GM23248 (cell line): Measurements from ENCODE around the gene TXNRD2. TPM values are rescaled to one million over a fixed set of nuclear protein-coding genes. Genes with fewer than 3 reads are reported as not detected.
A peak's percentile ranks its signal among the peaks of the same experiment; 100 is the strongest.

Experiments used
- DNase-seq: peaks from one replicate; pipeline ENCODE4 v3.0.0-alpha.2; 2015
- H2AFZ ChIP-seq: fragments of 200-600 bp; sonication (generic); 2 replicates; pipeline ENCODE4 v1.6.1; 2016; ENCODE audit warnings: antibody characterized with exemption
- H3F3A ChIP-seq: fragments of 200-600 bp; sonication (generic); 2 replicates; pipeline ENCODE4 v1.6.1; 2016; ENCODE audit warnings: mild to moderate bottlenecking, antibody characterized with exemption, mixed run types; ENCODE audit not compliant: insufficient read depth
- H3K27ac ChIP-seq: fragments of 200-600 bp; sonication (generic); 2 replicates; pipeline ENCODE4 v1.5.1; 2016; ENCODE audit warnings: mild to moderate bottlenecking
- H3K27me3 ChIP-seq: fragments of 200-600 bp; sonication (generic); replicated peaks from 2 replicates; pipeline ENCODE4 v1.6.1; 2016; ENCODE audit warnings: mild to moderate bottlenecking; ENCODE audit not compliant: insufficient read depth
- H3K36me3 ChIP-seq: fragments of 200-600 bp; sonication (generic); 2 replicates; pipeline ENCODE4 v1.6.1; 2016; ENCODE audit warnings: low read depth, mild to moderate bottlenecking
- H3K4me1 ChIP-seq: fragments of 200-600 bp; sonication (generic); 2 replicates; pipeline ENCODE4 v1.6.1; 2016; ENCODE audit warnings: mild to moderate bottlenecking; ENCODE audit not compliant: insufficient read depth
- H3K4me2 ChIP-seq: fragments of 200-600 bp; sonication (generic); one replicate; pipeline ENCODE4 v1.6.1; 2016; ENCODE audit warnings: mild to moderate bottlenecking; ENCODE audit not compliant: unreplicated experiment
- H3K4me3 ChIP-seq: fragments of 200-600 bp; sonication (generic); 2 replicates; pipeline ENCODE4 v1.5.1; 2016; ENCODE audit warnings: mild to moderate bottlenecking
- H3K79me2 ChIP-seq: fragments of 200-600 bp; sonication (generic); 2 replicates; pipeline ENCODE4 v1.6.1; 2016; ENCODE audit warnings: mild to moderate bottlenecking; ENCODE audit not compliant: insufficient read depth
- H3K9ac ChIP-seq: fragments of 200-600 bp; sonication (generic); 2 replicates; pipeline ENCODE4 v1.6.1; 2016; ENCODE audit warnings: mild to moderate bottlenecking
- H3K9me2 ChIP-seq: fragments of 200-600 bp; sonication (generic); 2 replicates; pipeline ENCODE4 v1.6.1; 2016; ENCODE audit warnings: mixed run types, mild to moderate bottlenecking, moderate library complexity; ENCODE audit not compliant: insufficient read depth
- H3K9me3 ChIP-seq: fragments of 200-600 bp; sonication (generic); one replicate; pipeline ENCODE4 v1.6.1; 2017; ENCODE audit warnings: low read depth
- H4K20me1 ChIP-seq: fragments of 200-600 bp; sonication (generic); 2 replicates; pipeline ENCODE4 v1.6.0; 2016; ENCODE audit not compliant: insufficient read depth
- EZH2 ChIP-seq: fragments of 200-600 bp; sonication (generic); IDR thresholded peaks from 2 replicates; pipeline ENCODE4 v1.6.1; 2018; ENCODE audit warnings: antibody characterized with exemption, mild to moderate bottlenecking; ENCODE audit not compliant: insufficient read depth, poor library complexity, severe bottlenecking
- EZH2phosphoT487 ChIP-seq: fragments of 200-600 bp; sonication (generic); IDR thresholded peaks from 2 replicates; pipeline ENCODE4 v1.6.1; 2018; ENCODE audit warnings: antibody characterized with exemption, moderate library complexity, mild to moderate bottlenecking, low read depth; ENCODE audit not compliant: insufficient read depth
- WGBS, 2 experiments: methylation state at CpG; one replicate each; pipeline ENCODE4 v1.1.6; 2015 to 2017; ENCODE audit warnings: low lambda C conversion rate in 2 of 2, low coverage in 1 of 2; ENCODE audit errors: missing lambda C conversion rate in 2 of 2; 5-methylcytosine and 5-hydroxymethylcytosine counted together
- in situ Hi-C: fragments of 300-500 bp; cut with MboI; formaldehyde crosslinking; loops from 2 replicates; pipeline ENCODE4 v1.15.0; 2020
- polyA plus RNA-seq: library from polyadenylated mRNA; unstranded; fragments of >200 nt; fragmentation: Nextera tagmentation; extraction: Ambion mirVana; gene quantifications from 2 replicates; pipeline ENCODE4 v1.2.1, GENCODE V29; 2016
- total RNA-seq: library from RNA; depleted of rRNA; stranded (reverse); fragments of >200 nt; shearing (Covaris generic); gene quantifications from 2 replicates; pipeline ENCODE4 v1.2.3, GENCODE V29; 2014

TXNRD2 gene
- total and polyA plus RNA-seq, 2 experiments from 2014 or later = 20.1 to 24.8 TPM

GRCh38 chr22:19845054-19845722, 96.4 kb downstream of the TXNRD2 start:
- no peaks in the 10 kb centered on the region for H3K9me3 ChIP-seq
- peak; percentile 12 for DNase-seq
- peak overlapping the region; percentile 65 for H3K4me2 ChIP-seq
- peaks cover 63% of the 10 kb centered on the region for H3K79me2 ChIP-seq
- no peaks in the 10 kb centered on the region for H3K36me3 ChIP-seq
- in situ Hi-C loops = no loop called here
- peak overlapping the region; percentile 89 for H3K27ac ChIP-seq
- no peaks in the 10 kb centered on the region for H3K27me3 ChIP-seq
- H4K20me1 ChIP-seq = no peaks in the 10 kb centered on the region
- H3K9ac ChIP-seq = peak overlapping the region; percentile 71
- H3K4me3 ChIP-seq = no peak overlapping the region
- peaks cover 21% of the 10 kb centered on the region for H3K4me1 ChIP-seq
- no peak overlapping the region for H2AFZ ChIP-seq
- WGBS, 2 experiments = 80 to 82% methylated on average over 8 of the region's 8 CpGs
- no peaks in the 10 kb centered on the region for H3K9me2 ChIP-seq
- H3F3A ChIP-seq = peaks cover 35% of the 10 kb centered on the region
- TF ChIP-seq EZH2 (no peak), EZH2phosphoT487 (no peak)

GRCh38 chr22:19844377-19845053, 97.1 kb downstream of the TXNRD2 start:
- 10 to 18% methylated on average over 17 to 18 of the region's 18 CpGs for WGBS, 2 experiments

GRCh38 chr22:19843857-19844376, 97.7 kb downstream of the TXNRD2 start:
- peaks cover 15% of the 10 kb centered on the region for H3K4me1 ChIP-seq
- no peaks in the 10 kb centered on the region for H3K27me3 ChIP-seq
- H3K27ac ChIP-seq = peak overlapping the region; percentile 89
- peak overlapping the region; percentile 71 for H3K9ac ChIP-seq
- H3K9me3 ChIP-seq = no peaks in the 10 kb centered on the region
- H4K20me1 ChIP-seq = no peaks in the 10 kb centered on the region
- H2AFZ ChIP-seq = peak overlapping the region; percentile 59
- DNase-seq = no peak
- TF ChIP-seq EZH2phosphoT487 (no peak), EZH2 (no peak)
- peak overlapping the region; percentile 65 for H3K4me2 ChIP-seq
- no peaks in the 10 kb centered on the region for H3K36me3 ChIP-seq
- in situ Hi-C loops = no loop called here
- 17 to 26% methylated on average over 11 of the region's 11 CpGs for WGBS, 2 experiments
- peaks cover 29% of the 10 kb centered on the region for H3F3A ChIP-seq
- 0 out of 2 replicates have a peak overlapping the region, but pooled peaks have one; percentile 28 for H3K4me3 ChIP-seq
- peaks cover 51% of the 10 kb centered on the region for H3K79me2 ChIP-seq
- no peaks in the 10 kb centered on the region for H3K9me2 ChIP-seq

More at GRCh38 chr22:19844377-19845053, 97.1 kb downstream of the TXNRD2 start:
- peak; percentile 96 for DNase-seq
- peaks cover 21% of the 10 kb centered on the region for H3K4me1 ChIP-seq
- H3K79me2 ChIP-seq = peaks cover 57% of the 10 kb centered on the region
- H4K20me1 ChIP-seq = no peaks in the 10 kb centered on the region
- in situ Hi-C loops = no loop called here
- peaks cover 35% of the 10 kb centered on the region for H3F3A ChIP-seq
- no peaks in the 10 kb centered on the region for H3K9me3 ChIP-seq
- no peaks in the 10 kb centered on the region for H3K27me3 ChIP-seq
- no peaks in the 10 kb centered on the region for H3K9me2 ChIP-seq
- TF ChIP-seq EZH2 = no peak
- TF ChIP-seq EZH2phosphoT487 = no peak
- no peaks in the 10 kb centered on the region for H3K36me3 ChIP-seq
- H3K27ac ChIP-seq = peak overlapping the region; percentile 89
- peak overlapping the region; percentile 59 for H2AFZ ChIP-seq
- peak overlapping the region; percentile 65 for H3K4me2 ChIP-seq
- H3K9ac ChIP-seq = peak overlapping the region; percentile 71
- 0 out of 2 replicates have a peak overlapping the region, but pooled peaks have one; percentile 28 for H3K4me3 ChIP-seq

GRCh38 chr22:19843107-19843856, 98.3 kb downstream of the TXNRD2 start:
- Histone ChIP-seq H3K4me1 (peaks cover 14% of the 10 kb centered on the region), H3K9me3 (no peaks in the 10 kb centered on the region), H3K4me2 (no peak overlapping the region), H3K27ac (peak overlapping the region; percentile 89), H3K9me2 (no peaks in the 10 kb centered on the region), H3K9ac (peak overlapping the region; percentile 71; the same call in 1 of the 2 replicates), H4K20me1 (no peaks in the 10 kb centered on the region), H3K36me3 (no peaks in the 10 kb centered on the region), H3K79me2 (peaks cover 44% of the 10 kb centered on the region), H3K27me3 (no peaks in the 10 kb centered on the region), H3K4me3 (no peak overlapping the region), H3F3A (peaks cover 23% of the 10 kb centered on the region), H2AFZ (no peak overlapping the region)
- 92 to 94% methylated on average over 26 to 27 of the region's 27 CpGs for WGBS, 2 experiments
- no peak for DNase-seq
- in situ Hi-C loops = no loop called here
- TF ChIP-seq EZH2 = no peak
- no peak for TF ChIP-seq EZH2phosphoT487
